ENCODE measurements around the gene ATG2A. TPM values are rescaled to one million over a fixed set of nuclear protein-coding genes. Genes with fewer than 3 reads are reported as not detected.

Gene ATG2A
- total RNA-seq, 1 donor = 25.7 TPM

DNA sequence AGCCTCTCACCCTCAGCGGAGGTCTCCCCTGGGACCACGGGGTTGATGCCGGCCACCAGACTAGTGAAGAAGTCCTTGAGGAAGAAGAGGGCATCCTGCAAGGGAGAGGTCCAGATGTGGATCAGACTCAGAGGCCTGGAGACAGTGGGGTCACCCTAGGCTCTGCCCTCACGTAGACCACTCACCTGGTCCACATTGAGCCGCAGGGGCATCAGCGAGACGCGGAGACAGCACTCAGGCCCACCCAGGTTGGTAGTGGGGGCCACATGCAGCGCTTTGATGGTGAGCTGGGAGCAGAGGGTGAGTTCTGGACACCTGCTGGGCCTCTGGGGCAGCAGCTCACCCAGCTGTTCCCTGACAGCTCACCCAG lies 18.9 kb downstream of the ATG2A start:
- DNase-seq (ENCODE audit: insufficient read length, low spot score, missing footprints) = peak; percentile 92
- H3K4me1 ChIP-seq (ENCODE audit: insufficient read depth, low read length) = no peaks in the 10 kb centered on the region
- no peak overlapping the region for H3K4me2 ChIP-seq (ENCODE audit: insufficient read depth, low read length)
- no peaks in the 10 kb centered on the region for H4K20me1 ChIP-seq (ENCODE audit: insufficient read depth, low read length)
- TF ChIP-seq, protein P1, sequence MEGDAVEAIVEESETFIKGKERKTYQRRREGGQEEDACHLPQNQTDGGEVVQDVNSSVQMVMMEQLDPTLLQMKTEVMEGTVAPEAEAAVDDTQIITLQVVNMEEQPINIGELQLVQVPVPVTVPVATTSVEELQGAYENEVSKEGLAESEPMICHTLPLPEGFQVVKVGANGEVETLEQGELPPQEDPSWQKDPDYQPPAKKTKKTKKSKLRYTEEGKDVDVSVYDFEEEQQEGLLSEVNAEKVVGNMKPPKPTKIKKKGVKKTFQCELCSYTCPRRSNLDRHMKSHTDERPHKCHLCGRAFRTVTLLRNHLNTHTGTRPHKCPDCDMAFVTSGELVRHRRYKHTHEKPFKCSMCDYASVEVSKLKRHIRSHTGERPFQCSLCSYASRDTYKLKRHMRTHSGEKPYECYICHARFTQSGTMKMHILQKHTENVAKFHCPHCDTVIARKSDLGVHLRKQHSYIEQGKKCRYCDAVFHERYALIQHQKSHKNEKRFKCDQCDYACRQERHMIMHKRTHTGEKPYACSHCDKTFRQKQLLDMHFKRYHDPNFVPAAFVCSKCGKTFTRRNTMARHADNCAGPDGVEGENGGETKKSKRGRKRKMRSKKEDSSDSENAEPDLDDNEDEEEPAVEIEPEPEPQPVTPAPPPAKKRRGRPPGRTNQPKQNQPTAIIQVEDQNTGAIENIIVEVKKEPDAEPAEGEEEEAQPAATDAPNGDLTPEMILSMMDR (IDR thresholded peaks at IDR 0.05; ENCODE audit: extremely low read depth, low read depth, low read length) = no peak
- H2AFZ ChIP-seq (ENCODE audit: low read length) = no peak overlapping the region
- H3K36me3 ChIP-seq (ENCODE audit: insufficient read depth, low read length) = peaks cover 20% of the 10 kb centered on the region
- no peaks in the 10 kb centered on the region for H3K79me2 ChIP-seq (ENCODE audit: insufficient read depth, low read length)
- H3K9me3 ChIP-seq (ENCODE audit: low read depth, low read length) = no peaks in the 10 kb centered on the region
- no peaks in the 10 kb centered on the region for H3K27me3 ChIP-seq (ENCODE audit: insufficient read depth, low read length)
- no peak overlapping the region for H3K4me3 ChIP-seq (ENCODE audit: insufficient read depth, low read length)
- H3K27ac ChIP-seq (ENCODE audit: low read depth, low read length) = no peak overlapping the region

DNA sequence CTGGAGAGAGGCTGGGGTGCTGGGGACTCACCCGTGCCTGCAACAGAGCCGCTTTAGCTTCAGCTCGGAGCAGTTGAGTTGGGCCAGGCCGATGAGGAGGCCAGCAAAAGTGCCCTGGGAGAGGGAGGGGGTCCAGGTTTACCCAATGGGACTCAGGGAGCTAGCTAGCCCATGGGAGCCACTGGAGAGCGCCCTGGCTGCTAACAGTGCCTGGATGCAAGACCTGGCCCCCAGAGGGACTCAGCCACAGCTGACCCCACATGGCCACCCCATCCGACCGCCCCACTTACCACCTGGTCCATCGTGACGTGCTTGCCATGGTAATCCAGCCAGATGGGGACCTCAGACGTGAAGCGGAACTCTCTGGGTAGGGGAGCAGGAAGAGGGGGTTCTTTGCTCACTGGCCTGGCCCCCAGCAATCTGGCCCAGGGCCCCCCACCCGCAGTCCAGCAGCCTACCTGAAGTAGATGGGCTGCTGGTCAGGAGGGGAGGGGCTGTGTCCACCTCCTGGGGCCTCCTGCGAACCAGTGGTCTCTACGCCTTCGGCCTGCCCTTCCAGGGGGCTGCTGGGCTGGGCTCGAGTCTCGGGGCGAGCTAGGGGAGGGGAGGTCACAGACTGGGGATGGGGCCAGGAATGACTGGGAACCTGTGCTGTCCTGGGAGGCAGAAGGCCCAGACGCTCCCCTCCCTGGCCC lies 19.5 kb downstream of the ATG2A start:
- H3K79me2 ChIP-seq (ENCODE audit: insufficient read depth, low read length) = no peaks in the 10 kb centered on the region
- no peak overlapping the region for H3K27ac ChIP-seq (ENCODE audit: low read depth, low read length)
- no peaks in the 10 kb centered on the region for H4K20me1 ChIP-seq (ENCODE audit: insufficient read depth, low read length)
- no peak overlapping the region for H3K4me2 ChIP-seq (ENCODE audit: insufficient read depth, low read length)
- no peaks in the 10 kb centered on the region for H3K4me1 ChIP-seq (ENCODE audit: insufficient read depth, low read length)
- no peak overlapping the region for H2AFZ ChIP-seq (ENCODE audit: low read length)
- H3K4me3 ChIP-seq (ENCODE audit: insufficient read depth, low read length) = no peak overlapping the region
- peaks cover 19% of the 10 kb centered on the region for H3K36me3 ChIP-seq (ENCODE audit: insufficient read depth, low read length)
- TF ChIP-seq, protein P1 (IDR thresholded peaks at IDR 0.05; ENCODE audit: extremely low read depth, low read depth, low read length) = no peak
- no peaks in the 10 kb centered on the region for H3K27me3 ChIP-seq (ENCODE audit: insufficient read depth, low read length)
- no peaks in the 10 kb centered on the region for H3K9me3 ChIP-seq (ENCODE audit: low read depth, low read length)
- DNase-seq (ENCODE audit: insufficient read length, low spot score, missing footprints) = peak; percentile 80

DNA sequence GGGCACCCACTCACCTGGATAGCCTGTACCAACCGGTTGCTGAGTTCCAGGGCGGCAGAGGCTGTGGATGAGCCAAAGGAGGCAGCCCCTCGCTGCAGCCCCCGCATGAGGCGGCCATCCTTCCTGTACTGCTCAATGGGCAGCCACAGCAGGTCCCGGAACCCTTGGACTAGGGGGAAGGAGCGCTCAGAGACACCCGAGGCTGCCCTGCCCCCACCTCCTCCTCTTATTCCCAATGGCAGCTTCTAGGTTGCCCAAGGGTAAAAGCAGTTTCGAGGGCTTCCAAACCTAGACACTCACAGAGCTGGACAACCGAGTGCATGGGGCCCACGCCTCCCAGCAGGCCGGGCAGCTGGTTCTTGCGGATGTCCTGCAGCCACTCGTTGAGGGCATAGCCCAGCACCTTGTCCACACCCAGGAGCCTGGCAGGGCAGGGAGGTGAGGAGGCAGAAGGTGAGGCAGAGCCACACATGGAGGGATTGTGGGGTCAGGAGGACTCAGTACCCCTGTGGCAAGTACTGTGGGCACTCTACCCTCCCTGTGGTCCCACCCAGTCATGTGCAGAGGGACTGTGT lies 20.5 kb downstream of the ATG2A start:
- TF ChIP-seq, protein P1 (IDR thresholded peaks at IDR 0.05; ENCODE audit: extremely low read depth, low read depth, low read length) = no peak
- DNase-seq (ENCODE audit: insufficient read length, low spot score, missing footprints) = no peak
- Histone ChIP-seq H4K20me1 (ENCODE audit: insufficient read depth, low read length) (no peaks in the 10 kb centered on the region), H3K27ac (ENCODE audit: low read depth, low read length) (no peak overlapping the region), H3K79me2 (ENCODE audit: insufficient read depth, low read length) (no peaks in the 10 kb centered on the region), H3K4me2 (ENCODE audit: insufficient read depth, low read length) (no peak overlapping the region), H3K27me3 (ENCODE audit: insufficient read depth, low read length) (no peaks in the 10 kb centered on the region), H3K9me3 (ENCODE audit: low read depth, low read length) (no peaks in the 10 kb centered on the region), H3K36me3 (ENCODE audit: insufficient read depth, low read length) (peaks cover 12% of the 10 kb centered on the region), H3K4me1 (ENCODE audit: insufficient read depth, low read length) (no peaks in the 10 kb centered on the region), H2AFZ (ENCODE audit: low read length) (no peak overlapping the region), H3K4me3 (ENCODE audit: insufficient read depth, low read length) (no peak overlapping the region)

DNA sequence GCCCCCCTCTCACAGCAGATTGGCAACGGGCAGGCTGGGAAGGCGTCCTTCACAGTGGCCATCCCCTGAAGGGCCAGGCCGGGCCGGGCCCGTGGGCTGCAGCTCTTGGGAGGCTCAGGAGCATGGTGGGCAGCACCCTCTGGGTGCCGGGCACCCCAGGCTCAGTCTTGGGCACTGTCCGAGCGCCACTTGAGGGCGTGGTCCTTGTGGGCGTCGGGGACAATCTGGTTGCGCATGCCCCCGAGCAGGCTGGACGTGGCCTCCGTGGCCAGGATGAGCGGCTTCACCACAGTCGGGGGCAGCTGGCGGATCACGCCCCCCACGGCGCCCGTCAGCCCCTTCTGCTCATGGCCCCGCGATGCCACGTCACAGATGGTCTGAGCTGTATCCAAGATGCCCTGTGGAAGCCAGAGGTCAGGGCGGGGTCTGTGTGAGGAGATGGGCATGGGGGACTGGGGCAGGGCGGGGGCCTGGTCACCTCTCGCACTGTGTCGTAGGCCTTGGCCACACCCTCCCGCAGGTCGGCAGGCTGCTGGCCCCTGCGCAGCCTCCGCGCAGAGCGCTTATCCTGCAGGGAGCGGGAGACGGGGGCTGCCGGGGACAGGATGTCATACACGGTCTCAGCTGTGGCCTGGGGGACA lies 22.1 kb downstream of the ATG2A start:
- H3K4me1 ChIP-seq (ENCODE audit: insufficient read depth, low read length) = no peaks in the 10 kb centered on the region

More for the DNA sequence above, 22.1 kb downstream of the ATG2A start:
- H3K79me2 ChIP-seq (ENCODE audit: insufficient read depth, low read length) = no peaks in the 10 kb centered on the region
- no peak overlapping the region for H3K27ac ChIP-seq (ENCODE audit: low read depth, low read length)
- no peak overlapping the region for H3K4me2 ChIP-seq (ENCODE audit: insufficient read depth, low read length)
- H3K36me3 ChIP-seq (ENCODE audit: insufficient read depth, low read length) = peaks cover 12% of the 10 kb centered on the region
- H3K27me3 ChIP-seq (ENCODE audit: insufficient read depth, low read length) = no peaks in the 10 kb centered on the region
- no peaks in the 10 kb centered on the region for H3K9me3 ChIP-seq (ENCODE audit: low read depth, low read length)
- TF ChIP-seq, protein P1 (IDR thresholded peaks at IDR 0.05; ENCODE audit: extremely low read depth, low read depth, low read length) = no peak
- no peaks in the 10 kb centered on the region for H4K20me1 ChIP-seq (ENCODE audit: insufficient read depth, low read length)
- H2AFZ ChIP-seq (ENCODE audit: low read length) = no peak overlapping the region
- H3K4me3 ChIP-seq (ENCODE audit: insufficient read depth, low read length) = no peak overlapping the region
- no peak for DNase-seq (ENCODE audit: insufficient read length, low spot score, missing footprints)
